ENCODE measurements around the gene COX20.

The COX20 gene

GRCh38 chr1:244849189-244849866 is 13.9 kb downstream of the COX20 start:
- ChIA-PET POLR2A (interaction anchor here (1.3 to 4.8 kb wide), 2 partner anchors 13 kb away, joined by 4 to 37 read pairs; partner anchors contain the start of genes COX20 and HNRNPU), CTCF (interaction anchor here (0.7 kb wide), 1 partner anchor 1102 kb away, joined by 6 read pairs; no protein-coding TSS in a partner anchor)
- DNase-seq (ENCODE audit: extremely low spot score) = no peak
- TF ChIP-seq ARNT (IDR thresholded peaks at IDR 0.05) = no peak
- TF ChIP-seq PKNOX1 (IDR thresholded peaks at IDR 0.05) = no peak
- TF ChIP-seq CTBP1 (IDR thresholded peaks at IDR 0.05; ENCODE audit: borderline replicate concordance) = no peak
- no peak for TF ChIP-seq FOXM1 (IDR thresholded peaks at IDR 0.05; ENCODE audit: borderline replicate concordance)
- no peak for TF ChIP-seq HDGF (IDR thresholded peaks at IDR 0.05; ENCODE audit: borderline replicate concordance)
- no peak for TF ChIP-seq TARDBP (IDR thresholded peaks at IDR 0.05)
- TF ChIP-seq FOXK2 (IDR thresholded peaks at IDR 0.05) = no peak
- TF ChIP-seq ELF4 (IDR thresholded peaks at IDR 0.05) = no peak
- no peak for TF ChIP-seq FOXA1 (IDR thresholded peaks at IDR 0.05)
- TF ChIP-seq NFRKB (IDR thresholded peaks at IDR 0.05) = no peak
- no peak for TF ChIP-seq SP1 (IDR thresholded peaks at IDR 0.05)
- no peak for TF ChIP-seq ZNF384 (IDR thresholded peaks at IDR 0.05)
- TF ChIP-seq L3MBTL2 (conservative IDR thresholded peaks at IDR 0.05) = no peak

GRCh38 chr1:244850099-244850852 is 14.8 kb downstream of the COX20 start:
- TF ChIP-seq FOXM1 (IDR thresholded peaks at IDR 0.05; ENCODE audit: borderline replicate concordance) = no peak
- TF ChIP-seq ARNT (IDR thresholded peaks at IDR 0.05) = no peak
- TF ChIP-seq ELF4 (IDR thresholded peaks at IDR 0.05) = no peak
- TF ChIP-seq CTBP1 (IDR thresholded peaks at IDR 0.05; ENCODE audit: borderline replicate concordance) = no peak
- TF ChIP-seq NFRKB (IDR thresholded peaks at IDR 0.05) = peak; percentile 26; the same call in 1 of the 2 replicates
- DNase-seq (ENCODE audit: extremely low spot score) = no peak
- CTCF ChIA-PET = interaction anchor here (0.7 kb wide), 1 partner anchor 91 kb away, joined by 5 read pairs; no protein-coding TSS in a partner anchor
- POLR2A ChIA-PET = interaction anchor here (1.3 to 4.8 kb wide), 2 partner anchors 12 to 14 kb away, joined by 4 to 37 read pairs; partner anchors contain the start of genes COX20 and HNRNPU

- POLR2A ChIA-PET = interaction anchor here (1.3 to 4.8 kb wide), 2 partner anchors 11 to 15 kb away, joined by 4 to 37 read pairs; partner anchors contain the start of genes COX20 and HNRNPU
- DNase-seq (ENCODE audit: extremely low spot score) = no peak
- TF ChIP-seq ARNT (IDR thresholded peaks at IDR 0.05) = no peak
- TF ChIP-seq ELF4 (IDR thresholded peaks at IDR 0.05) = no peak; the same call in 1 of the 2 replicates
- TF ChIP-seq FOXM1 (IDR thresholded peaks at IDR 0.05; ENCODE audit: borderline replicate concordance) = no peak
- no peak for TF ChIP-seq FOXK2 (IDR thresholded peaks at IDR 0.05)
- CTCF ChIA-PET = interaction anchor here (0.7 to 1.2 kb wide), 2 partner anchors 90 to 192 kb away, joined by 5 to 7 read pairs; no protein-coding TSS in a partner anchor
Observed at GRCh38 chr1:244850896-244851295, 15.4 kb downstream of the COX20 start.

GRCh38 chr1:244851546-244852231 is 16.2 kb downstream of the COX20 start:
- no peak for DNase-seq (ENCODE audit: extremely low spot score)
- ChIA-PET POLR2A (interaction anchor here (0.7 to 4.8 kb wide), 3 partner anchors 10 to 191 kb away, joined by 3 to 37 read pairs (median 3); partner anchors contain the start of gene HNRNPU), CTCF (interaction anchor here (1.2 kb wide), 1 partner anchor 191 kb away, joined by 7 read pairs; no protein-coding TSS in a partner anchor)
- TF ChIP-seq SUZ12 (IDR thresholded peaks at IDR 0.05) (no peak), FOXK2 (IDR thresholded peaks at IDR 0.05) (0 out of 2 replicates have a peak, but pooled peaks have one; percentile 29), BHLHE40 (IDR thresholded peaks at IDR 0.05; ENCODE audit: borderline replicate concordance) (no peak), FOXA1 (IDR thresholded peaks at IDR 0.05) (no peak)

GRCh38 chr1:244852694-244853093 is 17.2 kb downstream of the COX20 start:
- no peak for DNase-seq (ENCODE audit: extremely low spot score)
- TF ChIP-seq NFRKB (IDR thresholded peaks at IDR 0.05) = no peak
- no peak for TF ChIP-seq ZNF384 (IDR thresholded peaks at IDR 0.05)
- TF ChIP-seq PKNOX1 (IDR thresholded peaks at IDR 0.05) = no peak
- no peak for TF ChIP-seq LEF1 (IDR thresholded peaks at IDR 0.05; ENCODE audit: borderline replicate concordance)
- no peak for TF ChIP-seq FOXA1 (IDR thresholded peaks at IDR 0.05)
- TF ChIP-seq FOXM1 (IDR thresholded peaks at IDR 0.05; ENCODE audit: borderline replicate concordance) = no peak
- TF ChIP-seq SP1 (IDR thresholded peaks at IDR 0.05) = no peak
- no peak for TF ChIP-seq L3MBTL2 (conservative IDR thresholded peaks at IDR 0.05)
- no peak for TF ChIP-seq ELF4 (IDR thresholded peaks at IDR 0.05)
- no peak for TF ChIP-seq TARDBP (IDR thresholded peaks at IDR 0.05)
- no peak for TF ChIP-seq FOXK2 (IDR thresholded peaks at IDR 0.05)
- TF ChIP-seq CTBP1 (IDR thresholded peaks at IDR 0.05; ENCODE audit: borderline replicate concordance) = no peak
- TF ChIP-seq BHLHE40 (IDR thresholded peaks at IDR 0.05; ENCODE audit: borderline replicate concordance) = no peak; the same call in 1 of the 2 replicates
- TF ChIP-seq SUZ12 (IDR thresholded peaks at IDR 0.05) = no peak
- no peak for TF ChIP-seq ARNT (IDR thresholded peaks at IDR 0.05)
- no peak for TF ChIP-seq HDGF (IDR thresholded peaks at IDR 0.05; ENCODE audit: borderline replicate concordance)
- POLR2A ChIA-PET = interaction anchor here (0.9 to 4.8 kb wide), 3 partner anchors 9 to 190 kb away, joined by 3 to 37 read pairs (median 6); partner anchors contain the start of genes COX20 and HNRNPU
- CTCF ChIA-PET = no interaction called here

- POLR2A ChIA-PET = interaction anchor here (1.3 kb wide), 1 partner anchor 19 kb away, joined by 6 read pairs; the partner anchor contains the start of gene COX20
- CTCF ChIA-PET = no interaction called here
- TF ChIP-seq NFRKB (IDR thresholded peaks at IDR 0.05) = no peak
- no peak for TF ChIP-seq TARDBP (IDR thresholded peaks at IDR 0.05)
- TF ChIP-seq SUZ12 (IDR thresholded peaks at IDR 0.05) = no peak
- TF ChIP-seq ARNT (IDR thresholded peaks at IDR 0.05) = no peak
- no peak for TF ChIP-seq L3MBTL2 (conservative IDR thresholded peaks at IDR 0.05)
- no peak for TF ChIP-seq FOXM1 (IDR thresholded peaks at IDR 0.05; ENCODE audit: borderline replicate concordance)
- TF ChIP-seq HDGF (IDR thresholded peaks at IDR 0.05; ENCODE audit: borderline replicate concordance) = no peak
- TF ChIP-seq PKNOX1 (IDR thresholded peaks at IDR 0.05) = no peak
- no peak for TF ChIP-seq SP1 (IDR thresholded peaks at IDR 0.05)
- no peak for TF ChIP-seq ELF4 (IDR thresholded peaks at IDR 0.05)
- no peak for TF ChIP-seq ZNF384 (IDR thresholded peaks at IDR 0.05)
- TF ChIP-seq LEF1 (IDR thresholded peaks at IDR 0.05; ENCODE audit: borderline replicate concordance) = no peak
- no peak for TF ChIP-seq CTBP1 (IDR thresholded peaks at IDR 0.05; ENCODE audit: borderline replicate concordance)
- TF ChIP-seq FOXK2 (IDR thresholded peaks at IDR 0.05) = no peak
- TF ChIP-seq BHLHE40 (IDR thresholded peaks at IDR 0.05; ENCODE audit: borderline replicate concordance) = no peak
- no peak for TF ChIP-seq FOXA1 (IDR thresholded peaks at IDR 0.05)
- DNase-seq (ENCODE audit: extremely low spot score) = no peak
Observed at GRCh38 chr1:244854166-244854565, 18.7 kb downstream of the COX20 start.
